Measurements from ENCODE around the gene DEPDC1.
"Not testable (repeated sequence)": the region's sequence is repeated elsewhere in the genome, so short reads cannot be mapped to it uniquely, and the experiment has no call there.

The DEPDC1 gene, protein sequence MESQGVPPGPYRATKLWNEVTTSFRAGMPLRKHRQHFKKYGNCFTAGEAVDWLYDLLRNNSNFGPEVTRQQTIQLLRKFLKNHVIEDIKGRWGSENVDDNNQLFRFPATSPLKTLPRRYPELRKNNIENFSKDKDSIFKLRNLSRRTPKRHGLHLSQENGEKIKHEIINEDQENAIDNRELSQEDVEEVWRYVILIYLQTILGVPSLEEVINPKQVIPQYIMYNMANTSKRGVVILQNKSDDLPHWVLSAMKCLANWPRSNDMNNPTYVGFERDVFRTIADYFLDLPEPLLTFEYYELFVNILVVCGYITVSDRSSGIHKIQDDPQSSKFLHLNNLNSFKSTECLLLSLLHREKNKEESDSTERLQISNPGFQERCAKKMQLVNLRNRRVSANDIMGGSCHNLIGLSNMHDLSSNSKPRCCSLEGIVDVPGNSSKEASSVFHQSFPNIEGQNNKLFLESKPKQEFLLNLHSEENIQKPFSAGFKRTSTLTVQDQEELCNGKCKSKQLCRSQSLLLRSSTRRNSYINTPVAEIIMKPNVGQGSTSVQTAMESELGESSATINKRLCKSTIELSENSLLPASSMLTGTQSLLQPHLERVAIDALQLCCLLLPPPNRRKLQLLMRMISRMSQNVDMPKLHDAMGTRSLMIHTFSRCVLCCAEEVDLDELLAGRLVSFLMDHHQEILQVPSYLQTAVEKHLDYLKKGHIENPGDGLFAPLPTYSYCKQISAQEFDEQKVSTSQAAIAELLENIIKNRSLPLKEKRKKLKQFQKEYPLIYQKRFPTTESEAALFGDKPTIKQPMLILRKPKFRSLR

DNA sequence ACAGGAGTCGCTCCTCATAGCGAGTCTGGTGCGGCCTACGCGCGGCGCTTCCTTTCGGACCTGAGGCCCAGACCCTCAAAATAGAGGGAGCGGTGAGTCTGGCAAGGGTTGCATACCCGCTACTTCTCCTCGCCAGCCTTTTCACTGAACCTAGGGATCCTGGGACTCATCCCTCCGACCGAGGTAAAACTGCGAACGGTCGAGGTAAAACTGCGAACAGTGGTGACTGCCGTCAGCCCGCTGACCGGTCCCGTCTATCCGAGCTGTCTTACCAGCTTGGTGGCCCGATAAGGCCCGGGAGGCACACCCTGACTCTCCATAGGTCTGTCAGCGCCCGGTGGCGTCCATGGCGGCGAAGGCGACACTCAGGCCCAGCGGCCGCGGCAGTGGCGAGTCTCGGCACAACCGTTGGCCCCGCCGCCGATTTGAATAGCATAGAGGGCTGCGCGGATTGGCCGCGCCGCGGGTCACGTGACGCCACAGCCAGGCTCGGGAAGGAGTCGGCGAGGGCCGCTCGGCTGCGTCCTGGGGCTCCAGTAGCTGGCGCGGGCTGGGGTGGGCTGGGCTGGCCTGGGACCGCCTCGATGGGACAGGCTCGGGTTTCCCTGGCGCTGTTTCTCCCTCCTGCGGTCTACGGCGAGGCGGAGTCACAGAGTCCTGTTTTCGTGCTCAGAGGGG is at the start of gene DEPDC1:
DEPDC1 (minus strand) TSS at position 403 of the 678 bp plus-strand sequence; CDS start at position 320, 83 bp downstream.
- DNase-seq = peak; percentile 92

DNA sequence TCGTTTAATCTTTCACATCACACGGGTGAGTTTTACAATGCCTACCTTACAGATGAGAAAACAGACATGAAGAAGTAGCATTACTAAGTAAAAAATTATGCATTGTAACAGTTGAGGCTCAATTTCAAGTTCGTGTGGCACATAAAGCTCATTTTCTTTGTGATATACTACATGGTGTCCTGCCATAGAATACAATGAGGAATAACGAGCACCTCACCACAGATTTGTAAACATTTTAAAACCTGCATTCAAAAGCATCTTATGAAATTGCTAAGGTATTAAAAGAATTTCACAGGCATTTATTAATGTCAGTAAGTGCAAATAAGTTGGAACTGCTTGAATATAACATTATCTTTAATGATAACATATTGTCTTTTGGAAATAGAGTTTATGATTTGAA is 47.8 kb upstream of the DEPDC1 start:
- no peak for DNase-seq

DNA sequence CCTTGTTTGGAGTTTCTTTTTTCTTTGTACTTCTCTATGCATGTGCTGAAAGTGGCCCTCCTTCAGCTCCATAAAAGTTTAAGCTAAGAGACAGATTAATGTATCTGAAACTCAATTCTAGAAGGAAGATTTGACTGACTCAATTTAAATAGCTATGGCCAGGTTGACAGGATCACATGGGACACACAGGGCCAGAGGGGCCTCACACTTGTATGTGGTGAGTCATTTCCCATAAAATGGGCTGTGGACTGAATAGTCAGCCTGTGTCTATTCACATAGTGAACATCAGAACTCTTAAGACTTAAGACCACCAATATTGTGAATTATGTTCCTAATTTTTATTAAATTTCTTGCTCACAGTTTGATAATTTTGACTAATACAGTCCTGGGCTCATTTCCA is 45.7 kb upstream of the DEPDC1 start:
- DNase-seq = no peak

DNA sequence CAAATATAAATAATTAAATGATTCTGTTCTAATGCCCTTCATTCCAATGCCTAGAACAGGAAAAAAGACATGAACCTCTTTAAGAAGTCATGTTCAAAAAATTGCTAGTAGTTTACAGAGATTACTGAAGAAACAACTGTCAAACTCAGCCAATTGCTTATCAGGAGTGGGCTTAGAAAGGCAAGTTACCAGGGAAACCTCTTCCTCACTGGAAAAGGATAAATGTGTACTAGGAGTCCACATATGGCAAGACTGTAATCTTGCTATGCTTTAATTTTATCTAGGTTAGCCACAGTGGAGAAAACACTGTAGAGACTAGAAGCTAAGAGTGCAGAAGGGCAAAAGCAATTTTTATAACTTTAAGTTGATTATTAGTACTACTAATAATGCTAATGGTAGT is 42.1 kb upstream of the DEPDC1 start:
- no peak for DNase-seq

DNA sequence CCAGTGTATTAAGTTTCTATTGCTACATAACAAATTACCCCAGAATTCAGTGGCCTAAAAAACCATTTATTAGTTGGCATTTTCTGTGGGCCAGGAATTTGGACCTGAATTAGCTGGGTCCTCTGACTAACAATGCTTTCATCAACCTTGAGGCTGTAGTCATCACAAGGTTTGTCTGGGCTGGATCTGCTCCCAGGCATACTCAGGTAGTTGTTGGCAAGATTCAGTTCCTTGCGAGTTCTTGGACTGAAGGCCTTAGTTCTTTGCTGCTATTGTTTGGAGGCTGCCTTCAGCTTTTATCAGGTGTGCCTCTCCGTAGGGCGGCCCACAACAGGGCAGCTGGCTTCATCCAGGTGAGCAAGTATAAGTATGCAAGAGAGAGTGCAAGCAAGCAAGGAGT is 31.4 kb upstream of the DEPDC1 start:
- no peak for DNase-seq

DNA sequence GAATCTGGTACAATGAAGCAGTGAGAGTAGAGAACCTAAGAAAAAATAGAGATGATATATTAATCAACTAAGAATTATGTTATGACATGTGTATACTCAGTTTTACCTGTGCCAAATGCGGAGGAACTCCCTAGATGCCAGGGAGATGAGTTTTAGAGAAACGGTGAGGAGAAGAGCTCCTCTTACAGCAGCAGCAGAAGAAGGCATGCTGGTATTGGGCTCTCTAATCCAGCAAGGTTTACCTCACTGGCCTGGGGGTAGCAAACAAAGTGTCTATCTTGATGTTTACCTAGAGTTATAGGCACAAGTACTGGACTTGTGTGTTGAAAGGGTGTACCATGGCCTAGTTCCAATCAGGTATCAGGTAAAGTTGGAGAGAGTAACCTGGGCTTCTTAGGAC is 28.9 kb upstream of the DEPDC1 start:
- no peak for DNase-seq

DNA sequence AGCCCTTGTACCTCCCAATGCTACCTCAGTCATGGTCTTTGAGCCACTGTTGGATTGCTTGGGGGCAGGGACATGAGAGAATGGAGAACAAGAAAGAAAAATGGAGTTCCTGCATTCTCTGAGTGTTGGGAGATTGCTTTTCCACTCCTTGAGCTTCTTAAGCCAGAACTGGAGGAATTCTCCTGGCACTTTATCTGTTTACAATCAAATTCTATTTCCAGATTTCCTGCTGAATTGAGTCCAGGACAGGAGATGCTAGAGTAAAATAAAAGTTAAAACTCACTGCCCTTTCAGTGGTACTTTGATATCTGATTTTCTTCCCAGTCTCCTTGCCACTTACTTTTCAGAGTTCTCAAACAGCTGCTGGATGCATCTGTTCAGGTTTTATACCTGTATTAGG is 24.4 kb upstream of the DEPDC1 start:
- no peak for DNase-seq

DNA sequence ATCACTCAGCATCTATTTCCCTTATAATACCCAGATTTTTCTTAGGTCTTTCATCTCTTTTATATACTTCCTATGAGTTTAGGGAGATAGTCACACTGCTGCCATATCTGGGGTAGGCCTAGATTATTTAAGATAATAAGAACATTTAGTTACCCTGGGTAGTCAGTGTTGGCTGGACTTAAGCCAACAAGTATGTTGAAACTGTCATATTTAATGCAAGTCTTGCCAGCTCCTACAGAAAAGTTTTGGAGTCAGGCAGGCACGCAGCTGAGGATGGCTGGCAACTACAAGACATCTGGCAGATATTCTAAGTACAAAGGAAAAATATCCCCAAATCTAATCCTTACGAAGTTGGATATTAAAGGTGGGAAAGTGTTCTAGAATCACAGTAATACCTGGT is 19.2 kb upstream of the DEPDC1 start:
- DNase-seq = no peak

DNA sequence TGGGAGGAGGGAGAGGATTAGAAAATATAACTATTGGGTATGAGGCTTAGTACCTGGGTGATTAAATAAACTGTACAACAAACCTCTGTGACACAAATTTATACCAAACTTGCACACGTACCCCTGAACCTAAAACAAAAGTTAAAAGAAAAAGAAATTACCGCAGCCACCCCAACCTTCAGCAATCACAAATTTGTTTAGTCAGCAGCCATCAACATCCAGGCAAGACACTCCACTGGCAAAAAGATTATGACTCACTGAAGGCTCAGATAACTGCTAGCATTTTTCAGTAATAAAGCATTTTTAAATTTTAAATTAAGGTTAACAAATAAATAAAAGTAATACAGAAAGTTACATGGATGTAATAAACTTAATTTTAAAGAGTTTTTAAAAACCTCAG is 14.4 kb upstream of the DEPDC1 start:
- DNase-seq = no peak

DNA sequence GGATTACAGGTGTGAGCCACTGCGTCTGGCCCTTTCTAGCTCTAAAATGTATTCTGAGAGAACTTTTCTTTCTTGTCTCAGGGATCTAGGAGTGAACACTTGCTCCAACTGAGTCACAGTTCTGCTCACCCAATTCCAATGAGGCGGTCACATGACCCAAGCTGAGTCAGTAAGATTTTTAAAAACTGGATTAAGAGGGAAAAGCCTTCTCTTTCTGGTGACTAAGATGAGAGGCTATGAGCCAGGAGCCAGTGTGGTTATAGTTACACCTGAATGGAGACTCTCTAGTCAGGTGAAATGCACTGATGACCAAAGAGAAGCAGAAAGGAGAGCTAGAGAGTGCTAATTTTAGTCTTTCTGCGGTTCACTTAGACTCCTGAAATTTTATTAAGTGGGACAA is 9.5 kb upstream of the DEPDC1 start:
- DNase-seq = no peak

DNA sequence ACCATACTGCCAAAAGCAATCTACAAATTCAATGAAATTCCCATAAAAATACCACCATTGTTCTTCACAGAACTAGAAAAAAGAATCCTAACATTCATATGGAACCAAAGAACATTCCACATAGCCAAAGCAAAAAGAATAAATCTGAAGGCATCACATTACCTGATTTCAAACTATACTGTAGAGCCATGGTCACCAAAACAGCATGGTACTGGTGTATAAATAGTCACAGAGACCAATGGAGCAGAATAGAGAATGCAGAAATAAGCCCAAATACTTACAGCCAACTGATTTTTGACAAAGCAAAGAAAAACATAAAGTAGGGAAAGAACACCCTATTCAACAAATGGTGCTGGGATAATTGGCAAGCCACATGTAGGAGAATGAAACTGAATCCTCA is 6.2 kb upstream of the DEPDC1 start:
- no peak for DNase-seq

DNA sequence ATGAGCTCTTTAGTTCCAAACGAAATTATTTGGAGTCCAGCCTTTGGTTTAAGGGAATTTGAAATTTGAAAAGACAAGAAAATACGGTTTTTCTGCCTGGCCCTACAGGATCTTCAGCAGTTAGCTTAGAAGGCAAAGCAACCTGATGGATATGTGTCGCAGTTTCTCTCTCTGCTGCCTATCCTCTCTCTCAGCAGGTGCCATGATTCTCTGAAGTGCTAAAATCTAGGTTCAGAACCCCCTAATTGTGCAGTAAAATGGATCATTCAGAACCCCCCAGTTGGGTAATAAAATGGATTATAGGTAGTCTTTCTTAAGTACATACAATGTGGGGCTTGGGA is 446 bp upstream of the DEPDC1 start:
- DNase-seq = no peak

DNA sequence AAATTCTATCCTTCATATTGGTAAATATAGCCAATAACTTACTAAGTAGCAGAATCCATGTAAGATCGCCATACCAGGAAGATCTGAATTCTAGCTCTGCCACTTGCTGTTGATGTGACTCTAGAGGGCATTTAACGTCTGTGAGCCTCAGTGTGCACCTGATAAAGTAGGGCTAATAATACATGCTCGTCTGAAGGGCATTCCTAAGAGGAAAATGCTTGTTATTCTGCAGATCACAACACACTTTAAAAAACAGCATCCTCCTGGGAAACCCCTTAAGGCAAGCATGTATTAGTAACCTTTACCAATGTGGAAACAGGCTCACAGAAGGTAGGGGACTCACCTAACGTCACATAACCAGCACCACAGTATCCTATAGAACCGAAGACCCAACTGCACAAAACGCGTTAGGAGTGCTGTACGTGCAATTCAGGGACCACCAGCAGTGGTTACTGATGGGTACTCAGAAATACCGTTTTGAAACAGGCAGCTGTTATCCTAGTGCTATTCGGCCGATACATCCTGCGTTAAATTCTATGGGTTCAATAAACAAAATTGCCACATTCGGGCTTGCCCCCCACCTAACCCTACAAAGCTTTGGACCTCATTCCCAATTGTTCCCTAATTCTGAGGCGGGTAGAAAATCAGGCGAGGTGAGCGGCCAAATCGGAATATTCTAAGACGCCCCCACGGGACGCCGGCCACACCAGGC is 758 bp downstream of the DEPDC1 start:
- DNase-seq = peak; percentile 12

DNA sequence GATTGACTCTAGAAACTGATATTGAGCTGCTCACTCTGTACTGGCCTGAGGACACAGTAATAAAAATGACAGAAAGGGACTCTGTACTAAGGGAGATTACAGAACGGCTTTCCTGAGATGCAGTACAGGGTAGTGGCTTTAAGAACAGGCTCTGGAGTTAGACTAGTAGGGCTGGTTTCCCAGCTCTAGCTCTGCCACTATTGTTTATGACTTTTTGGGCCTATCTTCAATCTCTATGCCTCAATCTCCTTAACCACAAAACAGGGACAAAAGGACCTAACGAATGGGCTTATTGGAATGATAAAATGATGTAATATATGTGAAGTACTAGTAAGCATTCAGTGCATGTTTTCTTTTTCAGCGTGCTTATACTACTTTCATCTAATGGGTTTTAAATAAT is 1.4 kb downstream of the DEPDC1 start:
- no peak for DNase-seq

DNA sequence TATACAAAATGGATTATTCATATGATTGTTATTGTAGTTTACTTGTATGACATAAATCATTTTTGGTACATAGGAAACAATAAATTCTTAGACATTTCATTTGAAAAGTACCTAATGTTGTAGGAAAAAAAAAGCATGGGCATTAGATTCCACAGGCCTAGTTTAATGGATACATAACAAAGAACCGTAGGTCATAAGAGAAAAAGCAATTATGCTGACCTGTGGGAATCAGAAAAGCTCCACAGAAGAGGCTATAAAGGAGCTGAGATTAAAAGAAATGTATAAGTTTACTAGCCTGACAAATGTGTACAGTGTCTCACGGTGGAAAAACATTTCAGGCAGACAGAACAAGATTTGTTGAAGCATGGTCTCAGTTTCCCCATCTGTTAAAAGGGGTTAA is 3.7 kb downstream of the DEPDC1 start:
- DNase-seq = no peak

DNA sequence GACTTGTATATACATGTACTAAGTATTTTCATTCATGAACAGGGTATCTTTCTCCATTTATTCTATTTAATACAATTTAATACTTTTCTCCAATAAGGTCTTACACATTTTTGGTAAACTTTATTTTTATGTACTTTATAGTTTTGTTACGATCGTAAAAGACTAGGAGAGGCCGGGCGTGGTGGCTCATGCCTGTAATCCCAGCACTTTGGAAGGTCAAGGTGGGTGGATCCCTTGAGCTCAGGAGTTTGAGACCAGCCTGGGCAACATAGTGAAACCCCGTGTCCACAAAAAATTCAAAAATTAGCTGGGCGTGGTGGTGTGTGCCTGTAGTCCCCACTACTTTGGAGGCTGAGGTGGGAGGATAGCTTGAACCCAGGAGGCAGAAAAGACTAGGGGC is 4.6 kb downstream of the DEPDC1 start:
- DNase-seq = not testable (repeated sequence)

DNA sequence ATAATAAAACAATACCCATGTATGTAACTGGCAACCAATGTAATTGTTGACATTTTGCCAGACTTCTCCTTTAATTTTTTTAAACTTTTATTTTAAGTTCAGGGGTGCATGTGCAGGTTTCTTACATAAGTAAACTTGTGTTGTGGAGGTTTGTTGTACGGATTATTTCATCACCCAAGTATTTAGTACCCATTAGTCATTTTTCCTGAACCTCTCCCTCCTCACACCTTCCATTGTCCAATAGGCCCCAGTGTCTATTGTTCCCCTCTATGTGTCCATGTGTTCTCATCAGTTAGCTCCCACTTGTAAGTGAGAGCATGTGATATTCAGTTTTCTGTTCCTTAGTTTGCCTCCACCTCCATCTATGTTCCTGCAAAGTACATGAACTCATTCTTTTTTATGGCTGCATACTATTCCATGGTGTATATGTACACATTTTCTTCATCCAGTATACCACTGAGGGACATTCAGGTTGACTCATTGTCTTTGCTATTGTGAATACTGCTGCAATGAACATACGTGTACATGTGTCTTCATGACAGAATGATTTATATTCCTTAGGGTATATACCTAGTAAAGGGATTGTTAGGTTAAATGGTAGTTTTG is 6.7 kb downstream of the DEPDC1 start:
- no peak for DNase-seq

DNA sequence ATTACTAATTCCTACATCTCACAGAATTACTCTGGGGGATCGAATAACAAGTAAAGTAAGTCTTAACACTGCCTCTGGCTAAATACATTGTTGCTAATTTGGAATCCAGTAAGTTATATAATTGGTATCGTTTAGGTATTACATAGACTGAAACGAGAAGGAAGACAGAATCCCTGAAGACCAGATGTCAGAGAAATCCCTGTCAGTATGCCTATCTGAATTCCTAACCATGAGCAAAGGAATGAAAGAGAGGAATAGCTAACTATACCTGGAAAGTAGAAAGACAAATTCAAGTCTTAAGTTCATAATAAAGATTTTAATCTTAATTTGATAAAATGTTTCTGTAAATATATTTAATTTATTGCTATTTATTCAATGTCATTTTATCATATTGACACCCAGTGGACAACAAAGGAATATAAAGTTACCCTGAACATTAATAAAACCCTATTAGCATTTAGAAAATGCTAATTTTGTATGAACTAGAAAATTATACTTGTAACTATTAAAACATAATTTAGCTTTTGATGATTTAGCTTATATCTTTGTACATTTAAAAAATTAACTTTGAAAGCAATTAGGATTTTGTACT is 11.4 kb downstream of the DEPDC1 start:
- DNase-seq = no peak

DNA sequence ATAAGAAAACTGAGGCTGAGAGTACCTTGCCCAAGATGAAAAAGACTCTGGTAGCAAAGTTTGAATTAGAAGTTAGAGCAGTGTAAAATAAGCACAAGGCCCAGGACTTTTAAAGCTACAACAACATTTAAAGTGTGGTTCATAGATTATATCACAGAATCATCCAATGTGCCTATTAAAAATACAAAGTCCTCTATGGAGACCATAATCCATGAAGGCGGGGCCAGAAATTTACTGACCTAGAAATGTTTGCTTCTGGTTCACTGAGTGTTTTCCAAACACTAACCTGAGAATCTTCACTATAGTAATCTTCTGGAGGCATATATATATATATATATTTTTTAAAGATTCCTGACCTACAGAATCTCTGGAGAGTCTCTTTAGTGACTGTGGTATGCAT is 12.3 kb downstream of the DEPDC1 start:
- DNase-seq = no peak

DNA sequence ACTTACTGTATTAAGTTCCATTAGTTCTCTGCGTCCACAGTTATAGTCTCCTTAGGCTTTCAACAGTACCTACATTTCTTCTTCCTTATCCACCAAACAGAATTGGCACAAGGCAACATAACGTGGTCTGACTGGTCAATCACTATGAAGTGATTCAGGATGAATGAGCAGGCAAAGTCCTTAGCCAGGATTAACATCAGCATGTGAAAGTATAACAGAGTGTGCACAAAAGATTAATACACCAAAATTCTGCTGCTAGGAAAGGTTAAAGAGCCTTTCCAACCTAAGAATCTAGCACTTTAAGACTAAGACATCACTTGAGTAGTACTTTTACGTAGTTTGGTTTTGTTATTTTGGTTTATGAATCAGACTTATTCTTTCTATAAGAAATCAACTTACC is 15.8 kb downstream of the DEPDC1 start:
- DNase-seq = no peak

DNA sequence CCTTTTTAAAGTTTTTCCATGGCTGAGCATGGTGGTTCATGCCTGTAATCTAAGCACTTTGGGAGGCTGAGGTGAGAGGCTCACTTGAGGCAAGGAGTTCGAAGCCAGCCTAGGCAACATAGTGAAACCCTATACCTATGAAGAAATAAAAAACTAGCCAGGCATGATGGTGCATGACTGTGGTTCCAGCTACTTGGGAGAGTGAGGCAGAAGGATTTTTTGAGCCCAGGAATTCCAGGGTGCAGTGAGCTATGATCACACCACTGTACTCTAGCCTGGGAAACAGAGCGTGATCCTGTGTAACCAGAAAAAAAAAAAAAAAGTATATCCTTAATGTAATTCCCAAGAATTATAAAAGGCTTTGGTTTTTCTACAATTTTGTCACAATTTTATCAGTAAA is 17.4 kb downstream of the DEPDC1 start:
- DNase-seq = no peak

DNA sequence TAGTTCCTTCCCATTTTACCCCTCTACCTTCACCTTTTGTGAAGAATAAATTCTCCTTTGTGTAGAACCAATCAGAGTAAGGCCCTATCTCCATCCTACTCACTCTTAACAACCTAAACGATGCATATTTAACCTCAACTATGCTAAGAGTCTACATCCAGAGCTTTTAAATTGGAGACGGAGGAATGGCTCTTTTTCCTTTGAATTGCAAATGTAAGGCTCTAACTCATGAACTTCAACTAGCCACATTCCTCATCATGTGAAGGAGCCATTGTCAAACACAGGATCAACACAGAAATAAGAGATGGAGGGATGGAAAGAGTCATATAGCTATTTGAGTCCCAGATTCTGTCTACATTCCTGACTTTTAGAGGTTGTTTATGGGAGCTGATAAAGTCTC is 18.2 kb downstream of the DEPDC1 start:
- DNase-seq = no peak

All from activated CD4-positive, alpha-beta T cell treated with anti-CD3 and anti-CD28 coated beads, Interleukin-2, amount 50 U/mL, for 16 hours (primary cell).